AG04449 (cell line): ENCODE measurements around the gene NIPA2.

Source experiments
- CTCF ChIA-PET: fragments of 350-600 bp; formaldehyde crosslinking; extraction: SDS; loops from one replicate; lab custom pipeline; 2021; ENCODE audit warnings: antibody characterized with exemption; lab: Yijun Ruan, JAX
- POLR2A ChIA-PET: fragments of 400-600, 350-600 bp; formaldehyde crosslinking; extraction: SDS; loops from one replicate; lab custom pipeline; 2020; ENCODE audit warnings: antibody characterized with exemption, inconsistent platforms; lab: Yijun Ruan, JAX
- DNase-seq: peaks from one replicate; pipeline ENCODE4 v3.0.0-alpha.2; 2010; ENCODE audit warnings: low read depth, low spot score
- H3K4me3 ChIP-seq: 2 replicates; pipeline ENCODE4 v1.5.1; 2011; ENCODE audit warnings: low read depth, mild to moderate bottlenecking, control low read depth, low read length
- CTCF ChIP-seq: IDR thresholded peaks from one replicate; pipeline ENCODE4 v1.5.1; 2011; ENCODE audit warnings: mild to moderate bottlenecking, moderate library complexity, low read length, control low read depth, inconsistent platforms; ENCODE audit not compliant: insufficient read depth; ENCODE audit errors: missing control alignments

NIPA2 gene

GRCh38 chr15:22845289-22845900, 6.9 kb downstream of the NIPA2 start:
- CTCF ChIA-PET: no interaction called here
- DNase-seq: no peak
- POLR2A ChIA-PET: no interaction called here
- no peak overlapping the region for H3K4me3 ChIP-seq
- TF ChIP-seq CTCF: no peak

GRCh38 chr15:22846073-22846472, 7.6 kb downstream of the NIPA2 start:
- ChIA-PET POLR2A (no interaction called here), CTCF (no interaction called here)
- no peak for TF ChIP-seq CTCF
- DNase-seq: no peak
- no peak overlapping the region for H3K4me3 ChIP-seq

GRCh38 chr15:22850055-22850454, 11.6 kb downstream of the NIPA2 start:
- ChIA-PET CTCF (no interaction called here), POLR2A (no interaction called here)
- DNase-seq: no peak

GRCh38 chr15:22851513-22851912, 13.0 kb downstream of the NIPA2 start:
- ChIA-PET POLR2A (no interaction called here), CTCF (no interaction called here)

More at GRCh38 chr15:22850055-22850454, 11.6 kb downstream of the NIPA2 start:
- TF ChIP-seq CTCF: no peak
- H3K4me3 ChIP-seq: no peak overlapping the region

GRCh38 chr15:22855791-22856190, 17.3 kb downstream of the NIPA2 start:
- ChIA-PET CTCF (interaction anchor here (1.2 kb wide), 1 partner anchor 14 kb away, joined by 3 read pairs; no protein-coding TSS in a partner anchor), POLR2A (no interaction called here)
- no peak overlapping the region for H3K4me3 ChIP-seq
- TF ChIP-seq CTCF: no peak
- DNase-seq: no peak

More at GRCh38 chr15:22851513-22851912, 13.0 kb downstream of the NIPA2 start:
- no peak for TF ChIP-seq CTCF
- DNase-seq: no peak
- no peak overlapping the region for H3K4me3 ChIP-seq

- no peak overlapping the region for H3K4me3 ChIP-seq
- CTCF ChIA-PET: interaction anchor here (1.2 kb wide), 1 partner anchor 13 kb away, joined by 3 read pairs; no protein-coding TSS in a partner anchor
- POLR2A ChIA-PET: no interaction called here
- no peak for DNase-seq
- TF ChIP-seq CTCF: no peak
These were observed 18.2 kb downstream of the NIPA2 start for GRCh38 chr15:22856659-22857058.
